ENCODE data around the gene OR11A1.

GRCh38 chr6:29403801-29404200 lies 53.1 kb downstream of the OR11A1 start:
- TF ChIP-seq CTCF (conservative IDR thresholded peaks at IDR 0.05; ENCODE audit: low read depth, low read length), result no peak
- TF ChIP-seq EZH2phosphoT487 (IDR thresholded peaks at IDR 0.05; ENCODE audit: borderline replicate concordance, low read length), result no peak

All from PC-3 (cell line).